ENCODE results near the gene VKORC1L1. TPM values are rescaled to one million over a fixed set of nuclear protein-coding genes. Genes with fewer than 3 reads are reported as not detected.

Gene VKORC1L1
- total and polyA plus RNA-seq, 10 of the 15 experiments (the other 5 are each of a cell fraction or from before 2014, with no cell fraction given), result 3.3 to 18.8 (median 12.5) TPM

GRCh38 chr7:65980478-65981250 lies 107.8 kb downstream of the VKORC1L1 start (continued):
- TF ChIP-seq, protein P1, sequence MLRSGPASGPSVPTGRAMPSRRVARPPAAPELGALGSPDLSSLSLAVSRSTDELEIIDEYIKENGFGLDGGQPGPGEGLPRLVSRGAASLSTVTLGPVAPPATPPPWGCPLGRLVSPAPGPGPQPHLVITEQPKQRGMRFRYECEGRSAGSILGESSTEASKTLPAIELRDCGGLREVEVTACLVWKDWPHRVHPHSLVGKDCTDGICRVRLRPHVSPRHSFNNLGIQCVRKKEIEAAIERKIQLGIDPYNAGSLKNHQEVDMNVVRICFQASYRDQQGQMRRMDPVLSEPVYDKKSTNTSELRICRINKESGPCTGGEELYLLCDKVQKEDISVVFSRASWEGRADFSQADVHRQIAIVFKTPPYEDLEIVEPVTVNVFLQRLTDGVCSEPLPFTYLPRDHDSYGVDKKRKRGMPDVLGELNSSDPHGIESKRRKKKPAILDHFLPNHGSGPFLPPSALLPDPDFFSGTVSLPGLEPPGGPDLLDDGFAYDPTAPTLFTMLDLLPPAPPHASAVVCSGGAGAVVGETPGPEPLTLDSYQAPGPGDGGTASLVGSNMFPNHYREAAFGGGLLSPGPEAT (IDR thresholded peaks at IDR 0.05; ENCODE audit: low read depth), result no peak
- TF ChIP-seq WRNIP1 (IDR thresholded peaks at IDR 0.05; ENCODE audit: borderline replicate concordance, low read depth, low read length), result no peak
- peak; percentile 82 for TF ChIP-seq RUNX3 (IDR thresholded peaks at IDR 0.05; ENCODE audit: low read length)

DNA sequence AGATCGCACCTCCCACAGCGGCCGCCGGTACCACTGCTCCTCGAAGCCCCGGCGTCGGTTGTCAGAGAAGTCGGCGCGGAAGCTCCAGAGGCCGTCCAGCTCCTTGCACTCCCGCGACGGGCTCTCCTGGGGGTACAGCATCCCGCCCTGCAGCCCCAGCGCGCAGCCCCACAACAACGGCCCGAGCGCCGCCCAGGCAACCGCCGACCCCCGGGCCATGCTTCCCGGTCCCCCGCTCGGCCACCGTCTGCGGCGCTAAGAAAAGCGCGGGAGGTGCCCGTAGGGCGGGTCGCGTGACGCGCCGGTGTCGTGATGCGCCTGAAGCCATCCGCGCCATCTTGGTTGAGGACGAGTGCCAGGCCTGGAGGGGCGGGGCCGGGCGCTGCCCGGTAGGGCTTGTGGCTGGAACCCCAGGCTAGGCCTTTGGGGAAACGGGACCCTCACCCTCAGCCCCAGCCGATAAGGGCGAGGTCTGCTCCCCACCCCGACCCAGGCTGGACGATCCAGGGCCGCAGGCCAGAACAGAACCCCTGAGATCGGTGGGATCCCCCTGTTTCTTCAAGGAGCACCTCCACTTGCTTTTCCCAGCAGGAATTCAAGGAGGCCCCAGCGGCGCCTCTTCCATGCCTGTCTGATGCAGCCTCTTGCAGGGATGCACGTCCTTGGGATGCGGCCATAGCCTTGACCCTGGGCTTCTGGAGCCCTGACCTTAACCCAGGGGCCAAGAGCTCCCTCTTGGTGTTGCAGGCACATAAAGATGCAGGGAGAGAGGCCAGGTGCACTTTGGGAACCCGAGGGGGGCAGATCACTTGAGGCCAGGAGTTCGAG lies 109.3 kb downstream of the VKORC1L1 start, which contains the start of gene GUSB:
GUSB (minus strand) TSS at position 249 of the 828 bp plus-strand sequence; CDS start at position 219, 30 bp downstream.
- Histone ChIP-seq H3K27ac (ENCODE audit: control insufficient read depth, insufficient read depth) (peak within 1 kb of the TSS; percentile 84), H4K20me1 (ENCODE audit: control insufficient read depth, insufficient read depth) (no peaks in the 10 kb centered on the region), H3K9ac (ENCODE audit: control insufficient read depth, insufficient read depth, low read length) (peak within 1 kb of the TSS; percentile 85), H2AFZ (ENCODE audit: control insufficient read depth, low read depth, low read length) (peak within 1 kb of the TSS; percentile 97), H3K4me1 (ENCODE audit: control insufficient read depth, insufficient read depth, low read length) (no peaks in the 10 kb centered on the region; the same call in 1 of the 2 replicates), H3K9me3 (replicated peaks; ENCODE audit: control insufficient read depth, insufficient read depth, low read length) (no peaks in the 10 kb centered on the region), H3K4me2 (ENCODE audit: control insufficient read depth, insufficient read depth) (peak within 1 kb of the TSS; percentile 83), H3K4me3 (peak within 1 kb of the TSS; percentile 73), H3K27me3 (replicated peaks in 1 of 2; ENCODE audit: control insufficient read depth in 2 of 2, insufficient read depth in 2 of 2, low read length in 1 of 2) (no peaks in the 10 kb centered on the region), H3K36me3 (ENCODE audit: control insufficient read depth in 2 of 2, insufficient read depth in 2 of 2, low read length in 1 of 2) (peaks cover 0 to 9% of the 10 kb centered on the region in 2 experiments; a peak in 2 of 4 replicates), H3K79me2 (ENCODE audit: control insufficient read depth, insufficient read depth, low read length) (peaks cover 24% of the 10 kb centered on the region)
- ATAC-seq (peak; percentile 91), DNase-seq (ENCODE audit: low read depth, low spot score) (peak; percentile 51), FAIRE-seq (peak; percentile 84)
- BruUV-seq (replicated peaks), result no TSS peak
- RAD21 ChIA-PET (ENCODE audit: unreplicated experiment), result interaction anchor here (0.7 to 1.6 kb wide), 3 partner anchors 133 to 231 kb away, joined by 3 to 4 read pairs (median 3); partner anchors contain the start of gene CRCP
- intact Hi-C loops (cut with micrococcal nuclease; ENCODE audit: unreplicated experiment), result loop anchor here (5.0 to 10.0 kb wide), 2 partner anchors 95 to 107 kb away; partner anchors contain the start of genes ASL and VKORC1L1
- CTCF ChIA-PET, result interaction anchor here (0.6 to 0.7 kb wide), 2 partner anchors 110 to 260 kb away, joined by 3 to 4 read pairs; no protein-coding TSS in a partner anchor
- in situ Hi-C loops (cut with MboI), result no loop called here
- WGBS (ENCODE audit: insufficient coverage, insufficient replicate concordance, low lambda C conversion rate, missing lambda C conversion rate), result 4% methylated on average over 60 of the region's 62 CpGs
- SMC1A ChIA-PET (ENCODE audit: uncharacterized antibody, unreplicated experiment), result interaction anchor here (0.6 kb wide), 1 partner anchor 59 kb away, joined by 3 read pairs; no protein-coding TSS in a partner anchor
- POLR2A ChIA-PET, result interaction anchor here (0.6 to 1.8 kb wide), 2 partner anchors 223 to 757 kb away, joined by 4 to 6 read pairs; partner anchors contain the start of gene TPST1
- TF ChIP-seq WRNIP1 (IDR thresholded peaks at IDR 0.05; ENCODE audit: borderline replicate concordance, low read depth, low read length), result no peak
- TF ChIP-seq FOXM1 (IDR thresholded peaks at IDR 0.05; ENCODE audit: low read depth, low read length), result no peak
- TF ChIP-seq HDAC2 (IDR thresholded peaks at IDR 0.05), result no peak
- TF ChIP-seq ZNF622 (IDR thresholded peaks at IDR 0.05), result no peak
- TF ChIP-seq CUX1 (IDR thresholded peaks at IDR 0.05; ENCODE audit: insufficient replicate concordance, low read depth, low read length), result no peak
- peak; percentile 53; the same call in 1 of the 2 replicates for TF ChIP-seq RAD51 (IDR thresholded peaks at IDR 0.05)
- TF ChIP-seq ZNF274 (IDR thresholded peaks at IDR 0.05; ENCODE audit: insufficient read depth, insufficient read length), result no peak
- TF ChIP-seq BCL3 (IDR thresholded peaks at IDR 0.05; ENCODE audit: borderline replicate concordance, insufficient read depth, low read depth, low read length, poor library complexity, severe bottlenecking), result no peak
- TF ChIP-seq PML (IDR thresholded peaks at IDR 0.05; ENCODE audit: low read length), result no peak
